ENCODE data around the gene IRF7. TPM values are rescaled to one million over a fixed set of nuclear protein-coding genes. Genes with fewer than 3 reads are reported as not detected.
"Not testable (repeated sequence)": the region's sequence is repeated elsewhere in the genome, so short reads cannot be mapped to it uniquely, and the experiment has no call there.

IRF7 gene
- total RNA-seq, 6 experiments from 2014 or later: 27.3 to 72.8 (median 47.7) TPM

DNA sequence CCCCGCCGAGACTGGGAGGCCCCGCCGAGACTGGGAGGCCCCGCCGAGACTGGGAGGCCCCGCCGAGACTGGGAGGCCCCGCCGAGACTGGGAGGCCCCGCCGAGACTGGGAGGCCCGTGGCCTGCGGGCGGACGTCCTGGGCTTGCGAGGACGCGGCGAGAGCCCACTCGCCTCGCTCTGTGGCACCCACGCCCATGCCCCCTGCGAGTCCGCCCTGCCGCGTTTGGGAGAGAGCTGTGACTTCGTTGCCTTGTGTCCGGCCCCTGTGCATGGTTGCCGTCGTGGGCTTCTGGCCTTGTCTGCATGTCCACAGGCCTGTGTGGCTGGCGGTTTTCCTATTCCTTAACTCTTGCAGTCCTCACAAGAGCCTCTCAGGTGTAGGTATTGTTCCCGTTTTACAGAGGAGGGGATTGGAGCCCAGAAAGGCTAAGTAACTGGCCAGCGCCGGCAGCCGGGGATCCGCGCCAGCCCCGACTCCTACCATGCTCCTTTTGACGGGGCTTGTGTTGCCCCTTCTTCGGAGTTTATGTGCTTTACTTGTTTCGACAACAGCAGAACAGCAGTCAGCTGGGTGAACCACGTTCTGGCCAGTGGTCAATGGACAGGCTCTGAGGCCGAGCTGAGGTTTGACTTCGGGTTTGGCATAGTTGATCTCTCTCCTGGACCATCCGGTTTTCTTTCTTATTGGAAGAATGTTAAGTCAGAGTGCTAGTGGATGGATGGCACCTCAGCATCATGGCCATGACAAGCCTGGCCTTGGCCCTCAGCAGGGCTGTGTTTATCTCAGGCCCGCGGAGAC, 38.7 kb downstream of the IRF7 start:
- DNase-seq (peak; percentile 39 to 59 (median 56)), ATAC-seq (no peak)
- H3K4me3 ChIP-seq: peak overlapping the region; percentile 85 to 95 (median 95)
- intact Hi-C loops (cut with DNase I): no loop called here
- WGBS (ENCODE audit: insufficient coverage, low coverage, low lambda C conversion rate, missing lambda C conversion rate): 0% methylated on average over 15 of the region's 48 CpGs
- no peaks in the 10 kb centered on the region for H3K27me3 ChIP-seq
- H3K9me3 ChIP-seq: no peaks in the 10 kb centered on the region
- H3K4me1 ChIP-seq: peaks cover 2 to 65% (median 24%) of the 10 kb centered on the region in 4 donors
- peak overlapping the region; percentile 40 to 98 (median 43) for H3K27ac ChIP-seq
- no peak for TF ChIP-seq POLR2A (IDR thresholded peaks at IDR 0.05)
- TF ChIP-seq, protein P1, sequence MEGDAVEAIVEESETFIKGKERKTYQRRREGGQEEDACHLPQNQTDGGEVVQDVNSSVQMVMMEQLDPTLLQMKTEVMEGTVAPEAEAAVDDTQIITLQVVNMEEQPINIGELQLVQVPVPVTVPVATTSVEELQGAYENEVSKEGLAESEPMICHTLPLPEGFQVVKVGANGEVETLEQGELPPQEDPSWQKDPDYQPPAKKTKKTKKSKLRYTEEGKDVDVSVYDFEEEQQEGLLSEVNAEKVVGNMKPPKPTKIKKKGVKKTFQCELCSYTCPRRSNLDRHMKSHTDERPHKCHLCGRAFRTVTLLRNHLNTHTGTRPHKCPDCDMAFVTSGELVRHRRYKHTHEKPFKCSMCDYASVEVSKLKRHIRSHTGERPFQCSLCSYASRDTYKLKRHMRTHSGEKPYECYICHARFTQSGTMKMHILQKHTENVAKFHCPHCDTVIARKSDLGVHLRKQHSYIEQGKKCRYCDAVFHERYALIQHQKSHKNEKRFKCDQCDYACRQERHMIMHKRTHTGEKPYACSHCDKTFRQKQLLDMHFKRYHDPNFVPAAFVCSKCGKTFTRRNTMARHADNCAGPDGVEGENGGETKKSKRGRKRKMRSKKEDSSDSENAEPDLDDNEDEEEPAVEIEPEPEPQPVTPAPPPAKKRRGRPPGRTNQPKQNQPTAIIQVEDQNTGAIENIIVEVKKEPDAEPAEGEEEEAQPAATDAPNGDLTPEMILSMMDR (IDR thresholded peaks at IDR 0.05): no peak
- peaks cover 0 to 3% (median 2%) of the 10 kb centered on the region in 4 donors for H3K36me3 ChIP-seq

DNA sequence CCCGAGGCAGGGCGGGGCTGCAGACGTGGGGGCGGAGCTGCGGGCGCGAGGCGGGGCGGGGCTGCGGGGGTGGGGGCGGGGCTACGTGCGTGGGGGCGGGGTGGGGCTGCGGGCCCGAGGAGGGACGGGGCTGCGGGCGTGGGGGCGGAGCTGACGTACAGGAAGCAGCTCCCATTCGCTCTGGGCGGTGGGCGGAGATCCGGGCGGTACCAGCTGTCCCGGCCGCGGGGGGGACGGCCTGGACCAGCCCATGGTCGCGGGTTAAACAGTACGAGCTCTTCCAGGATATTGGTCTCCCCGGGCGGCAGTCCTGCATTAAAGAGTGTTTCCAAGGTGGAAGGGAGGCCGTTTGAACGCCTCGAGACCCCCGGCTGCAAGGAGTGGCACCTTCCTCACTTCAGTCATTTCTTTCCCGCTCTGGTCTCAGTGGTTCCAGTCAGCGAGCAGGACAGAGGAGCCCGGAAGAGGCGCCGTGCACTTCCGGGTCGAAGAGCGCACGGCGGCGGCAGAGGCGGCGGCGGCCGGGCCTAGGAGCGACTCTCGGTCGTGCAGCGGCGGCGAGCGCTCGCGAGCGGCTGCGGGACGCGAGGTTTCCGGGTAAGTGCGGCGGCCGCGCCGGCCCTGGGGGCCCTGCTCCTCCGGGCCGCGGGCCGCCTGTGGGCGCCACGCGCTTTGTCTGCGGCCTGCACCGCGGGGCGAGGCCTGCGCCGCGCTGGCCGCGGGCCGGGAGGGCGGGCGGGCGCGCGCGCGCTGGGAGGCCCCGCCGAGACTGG, 39.6 kb downstream of the IRF7 start, which contains the start of gene PHRF1:
Gene PHRF1 (plus strand): TSS at position 475 of the 773 bp plus-strand sequence. CDS start 5,043 bp downstream, outside the sequence.
- intact Hi-C loops (cut with DNase I): no loop called here
- no peaks in the 10 kb centered on the region for H3K9me3 ChIP-seq
- H3K4me3 ChIP-seq: peak within 1 kb of the TSS; percentile 85 to 95 (median 95)
- WGBS (ENCODE audit: insufficient coverage, low coverage, low lambda C conversion rate, missing lambda C conversion rate): no CpG with 5 or more reads among the region's 99 CpGs
- H3K4me1 ChIP-seq: peaks cover 2 to 59% (median 23%) of the 10 kb centered on the region in 4 donors
- DNase-seq (peak; percentile 97 to 98 (median 98)), ATAC-seq (peak; percentile 86 to 91 (median 86))
- peak within 1 kb of the TSS; percentile 95 to 98 (median 95) for H3K27ac ChIP-seq
- no peaks in the 10 kb centered on the region for H3K36me3 ChIP-seq
- no peaks in the 10 kb centered on the region for H3K27me3 ChIP-seq
- TF ChIP-seq, protein P1 (IDR thresholded peaks at IDR 0.05): no peak
- peak; percentile 88 for TF ChIP-seq POLR2A (IDR thresholded peaks at IDR 0.05)

DNA sequence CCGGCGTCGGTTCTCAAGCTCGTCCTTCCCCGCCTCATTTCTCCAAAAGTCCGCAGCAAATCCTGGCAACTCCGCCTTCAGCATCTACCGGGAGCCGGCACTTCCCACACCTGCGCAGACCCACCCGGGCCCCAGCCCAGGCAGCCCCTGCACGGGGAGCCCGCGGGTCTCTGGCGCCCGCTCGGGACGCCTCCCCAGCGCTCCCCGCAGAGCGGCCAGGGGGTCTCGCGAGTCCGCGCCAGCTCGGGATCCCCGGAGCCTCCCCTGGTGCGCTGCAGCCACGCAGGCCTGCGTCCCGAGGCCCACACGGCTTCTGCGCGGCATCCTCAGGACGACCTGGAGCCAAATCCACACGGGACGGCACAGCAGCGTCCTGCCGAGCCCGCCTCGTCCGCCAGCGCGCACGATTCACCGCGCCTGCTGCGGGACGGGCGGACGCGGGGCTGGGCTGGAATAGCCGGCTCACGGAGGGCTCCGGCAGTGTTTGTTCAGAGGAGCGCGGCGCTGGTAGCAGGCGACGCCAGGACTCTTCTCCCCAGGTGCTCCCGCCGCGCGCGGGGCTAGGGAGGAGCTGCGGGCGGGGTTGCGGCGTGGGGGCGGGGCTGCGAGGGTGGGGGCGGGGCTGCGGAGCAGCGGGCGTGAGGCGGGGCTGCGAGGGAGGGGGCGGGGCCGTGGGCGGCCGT, 40.3 kb downstream of the IRF7 start:
- H3K4me1 ChIP-seq: peaks cover 2 to 54% (median 20%) of the 10 kb centered on the region in 4 donors
- intact Hi-C loops (cut with DNase I): no loop called here
- no peaks in the 10 kb centered on the region for H3K9me3 ChIP-seq
- H3K36me3 ChIP-seq: no peaks in the 10 kb centered on the region
- ATAC-seq (peak in 2 of 4 donors; percentile 64 to 74), DNase-seq (no peak)
- H3K27me3 ChIP-seq: no peaks in the 10 kb centered on the region
- peak overlapping the region in 1 of 3 donors; percentile 25 for H3K27ac ChIP-seq
- 0% methylated on average over 8 of the region's 81 CpGs for WGBS (ENCODE audit: insufficient coverage, low coverage, low lambda C conversion rate, missing lambda C conversion rate)
- peak; percentile 24 for TF ChIP-seq POLR2A (IDR thresholded peaks at IDR 0.05)
- TF ChIP-seq, protein P1 (IDR thresholded peaks at IDR 0.05): no peak
- H3K4me3 ChIP-seq: peak overlapping the region; percentile 71 to 76 (median 74)

DNA sequence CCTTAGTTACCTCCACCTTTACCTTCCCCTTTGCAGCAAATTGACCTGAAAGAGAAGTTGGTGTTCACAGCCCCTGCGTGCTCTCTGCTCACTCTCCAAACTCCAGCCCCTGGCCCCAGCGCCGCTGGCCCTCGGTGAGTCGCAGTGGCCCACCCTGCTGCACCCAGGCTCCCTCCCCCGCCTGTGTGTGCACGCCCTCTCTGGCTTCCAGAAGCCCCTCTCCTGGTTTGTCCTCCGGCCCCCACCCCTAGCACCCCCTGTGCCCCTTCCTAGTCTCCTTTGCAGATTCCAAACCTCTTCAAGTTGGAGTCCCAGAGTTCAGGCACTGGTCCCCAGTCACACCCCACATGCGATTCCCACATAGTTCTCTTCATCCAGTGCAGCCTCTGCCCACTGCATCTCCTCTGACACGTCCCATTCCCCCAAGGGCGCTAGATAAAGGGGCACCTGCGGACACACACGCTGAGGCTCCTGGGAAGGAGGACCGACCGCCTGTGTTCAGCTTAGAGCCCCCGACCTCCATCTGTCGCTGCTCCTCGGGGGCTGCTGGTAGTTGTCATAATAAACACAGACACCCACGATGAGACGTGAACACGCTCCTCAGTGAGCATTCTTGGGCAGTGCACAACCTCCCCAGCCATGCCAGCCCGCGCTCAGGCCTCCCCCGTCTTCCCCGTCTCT, 41.0 kb downstream of the IRF7 start:
- no peaks in the 10 kb centered on the region for H3K27me3 ChIP-seq
- WGBS (ENCODE audit: insufficient coverage, low coverage, low lambda C conversion rate, missing lambda C conversion rate): 35% methylated on average over 12 of the region's 25 CpGs
- no peaks in the 10 kb centered on the region for H3K36me3 ChIP-seq
- H3K27ac ChIP-seq: no peak overlapping the region
- ATAC-seq: no peak
- peaks cover 2 to 48% (median 16%) of the 10 kb centered on the region in 4 donors for H3K4me1 ChIP-seq
- intact Hi-C loops (cut with DNase I): no loop called here
- peak overlapping the region; percentile 71 to 76 (median 74) for H3K4me3 ChIP-seq
- no peak for DNase-seq
- TF ChIP-seq, protein P1 (IDR thresholded peaks at IDR 0.05): no peak
- TF ChIP-seq POLR2A (IDR thresholded peaks at IDR 0.05): no peak
- H3K9me3 ChIP-seq: no peaks in the 10 kb centered on the region

DNA sequence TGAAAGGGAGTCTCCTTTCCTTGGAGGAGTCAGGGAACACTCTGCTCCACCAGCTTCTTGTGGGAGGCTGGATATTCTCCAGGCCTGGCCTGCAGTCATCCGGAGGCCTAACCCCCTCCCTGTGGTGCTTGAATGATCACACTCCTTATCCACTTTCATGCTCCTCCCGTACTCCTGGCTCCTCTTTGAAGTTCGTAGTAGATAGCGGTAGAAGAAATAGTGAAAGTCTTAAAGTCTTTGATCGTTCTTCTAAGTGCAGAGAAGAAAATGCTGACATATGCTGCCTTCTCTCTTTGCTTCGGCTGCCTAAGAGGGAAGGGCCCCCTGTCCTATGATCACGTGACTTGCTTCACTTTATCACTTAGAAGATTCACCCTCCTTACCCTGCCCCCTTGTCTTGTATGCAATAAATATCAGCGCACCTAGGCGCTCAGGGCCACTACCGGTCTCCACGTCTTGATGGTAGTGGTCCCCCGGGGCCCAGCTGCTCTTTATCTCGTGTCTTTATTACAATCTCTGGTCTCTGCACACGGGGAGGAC, 41.6 kb downstream of the IRF7 start:
- H3K27me3 ChIP-seq; ATAC-seq; H3K36me3 ChIP-seq; DNase-seq; H3K4me3 ChIP-seq; intact Hi-C loops (cut with DNase I); H3K9me3 ChIP-seq; H3K27ac ChIP-seq: not testable (repeated sequence)
- WGBS (ENCODE audit: insufficient coverage, low coverage, low lambda C conversion rate, missing lambda C conversion rate): 57% methylated on average over 11 of the region's 14 CpGs
- peaks cover 2 to 48% (median 13%) of the 10 kb centered on the region in 4 donors for H3K4me1 ChIP-seq
